Gastroesophageal sphincter (tissue), 4 donors: ENCODE results near the gene CRYL1. TPM values are rescaled to one million over a fixed set of nuclear protein-coding genes. Genes with fewer than 3 reads are reported as not detected.

Experiments used
- ATAC-seq: fragments of 150-250 bp; one replicate; pipeline ENCODE4 v1.9.1; 2016; ENCODE audit warnings: mild to moderate bottlenecking, moderate library complexity
- H3K27ac ChIP-seq, 4 donors: fragments of 200-600 bp; sonication (generic) in 3 of 4; 1 replicate in 3 of 4; 2 replicates in 1 of 4; pipeline ENCODE4 v1.5.1; 2016 to 2019
- H3K27me3 ChIP-seq: fragments of 200-600 bp; sonication (generic); one replicate; pipeline ENCODE4 v1.5.1; 2019
- H3K36me3 ChIP-seq, 2 donors: fragments of 200-600 bp; sonication (generic); one replicate each; pipeline ENCODE4 v1.5.1; 2019; ENCODE audit warnings: control low read depth in 1 of 2
- H3K4me1 ChIP-seq, 3 donors: fragments of 200-600 bp; sonication (generic); 1 replicate in 2 of 3; 2 replicates in 1 of 3; pipeline ENCODE4 v1.5.1; 2016 to 2019; ENCODE audit warnings: control low read depth in 2 of 3
- H3K4me3 ChIP-seq, 2 donors: fragments of 200-600 bp; sonication (generic); one replicate each; pipeline ENCODE4 v1.5.1; 2019; ENCODE audit warnings: mild to moderate bottlenecking in 1 of 2, moderate library complexity in 1 of 2
- H3K9me3 ChIP-seq, 3 donors: fragments of 200-600 bp; sonication (generic); one replicate each; pipeline ENCODE4 v1.5.1; 2017 to 2019; ENCODE audit warnings: control low read depth in 2 of 3
- CTCF ChIP-seq, 4 experiments: fragments of 200-600 bp in 2 of 4; fragments of 450-650 bp in 2 of 4; sonication (generic) in 1 of 4; IDR thresholded peaks; one replicate each; pipeline ENCODE4 v1.5.1; 2017 to 2019; ENCODE audit warnings: antibody characterized with exemption in 4 of 4, mild to moderate bottlenecking in 2 of 4, moderate library complexity in 2 of 4
- EP300 ChIP-seq: sonication (generic); formaldehyde crosslinking; IDR thresholded peaks from one replicate; pipeline ENCODE4 v1.6.1; 2017; ENCODE audit warnings: antibody characterized with exemption, mild to moderate bottlenecking
- POLR2A ChIP-seq, 2 donors: fragments of 450-650 bp; IDR thresholded peaks; one replicate each; pipeline ENCODE4 v1.6.1; 2017; ENCODE audit warnings: antibody characterized with exemption in 2 of 2, mild to moderate bottlenecking in 2 of 2, moderate library complexity in 1 of 2
- POLR2AphosphoS5 ChIP-seq: sonication (generic); formaldehyde crosslinking; IDR thresholded peaks from one replicate; pipeline ENCODE4 v1.6.1; 2017; ENCODE audit warnings: antibody characterized with exemption
- WGBS, 2 donors: methylation state at CpG; one replicate each; pipeline ENCODE4 v1.1.5; 2018; ENCODE audit warnings: low coverage in 1 of 2; 5-methylcytosine and 5-hydroxymethylcytosine counted together
- total RNA-seq, 4 donors: library from RNA; depleted of rRNA; stranded (reverse); fragments of >200 nt; gene quantifications; one replicate each; pipeline ENCODE4 v1.1.0, GENCODE V29; 2016

CRYL1 gene
- total RNA-seq, 4 donors from 2014 or later = 45.9 to 55.9 (median 47.0) TPM

- WGBS, 2 donors = 75 to 87% methylated on average over 2 to 9 of the region's 15 CpGs
- no peak for TF ChIP-seq POLR2A (IDR thresholded peaks at IDR 0.05)
- TF ChIP-seq CTCF (IDR thresholded peaks at IDR 0.05) = no peak
- TF ChIP-seq POLR2AphosphoS5 = no peak
- TF ChIP-seq EP300 = no peak
- H3K27ac ChIP-seq = no peak overlapping the region
- peaks cover 0 to 71% of the 10 kb centered on the region in 2 donors for H3K36me3 ChIP-seq
- no peaks in the 10 kb centered on the region for H3K4me1 ChIP-seq
- no peak overlapping the region for H3K4me3 ChIP-seq
- H3K9me3 ChIP-seq = no peaks in the 10 kb centered on the region
- ATAC-seq = no peak
- H3K27me3 ChIP-seq = no peaks in the 10 kb centered on the region
Observed at GRCh38 chr13:20431687-20432384, 93.8 kb downstream of the CRYL1 start.

- no peaks in the 10 kb centered on the region for H3K9me3 ChIP-seq
- H3K27me3 ChIP-seq = no peaks in the 10 kb centered on the region
- no peaks in the 10 kb centered on the region for H3K4me1 ChIP-seq
- peaks cover 0 to 70% of the 10 kb centered on the region in 2 donors for H3K36me3 ChIP-seq
- H3K27ac ChIP-seq = no peak overlapping the region
- no peak for ATAC-seq
- no peak overlapping the region for H3K4me3 ChIP-seq
- 90 to 95% methylated on average over 2 to 6 of the region's 16 CpGs for WGBS, 2 donors
- no peak for TF ChIP-seq POLR2A (IDR thresholded peaks at IDR 0.05)
- no peak for TF ChIP-seq EP300
- TF ChIP-seq POLR2AphosphoS5 = no peak
- no peak for TF ChIP-seq CTCF (IDR thresholded peaks at IDR 0.05)
Observed at GRCh38 chr13:20431080-20431479, 94.6 kb downstream of the CRYL1 start.

DNA sequence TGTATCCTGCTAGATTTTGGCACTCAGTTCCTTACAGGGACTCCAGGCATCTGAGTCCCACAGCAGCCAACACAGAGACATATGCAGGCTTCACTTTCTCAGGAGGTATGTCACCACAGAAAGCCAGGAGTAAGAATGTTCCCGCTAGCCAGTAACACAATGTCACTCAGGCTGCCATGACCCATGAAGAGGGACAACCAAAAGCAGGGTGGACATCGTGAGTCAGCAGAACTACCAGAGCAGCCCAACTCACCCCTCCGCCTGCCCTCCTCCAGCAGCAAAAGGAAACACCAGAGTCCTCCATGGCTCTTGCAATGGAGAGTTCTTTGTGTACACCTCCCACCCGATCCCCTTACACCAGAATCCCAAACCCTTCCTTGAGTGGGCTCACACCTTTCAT, 95.4 kb downstream of the CRYL1 start:
- no peak overlapping the region for H3K4me3 ChIP-seq
- peaks cover 0 to 70% of the 10 kb centered on the region in 2 donors for H3K36me3 ChIP-seq
- H3K27ac ChIP-seq = no peak overlapping the region
- no peak for ATAC-seq
- H3K27me3 ChIP-seq = no peaks in the 10 kb centered on the region
- H3K9me3 ChIP-seq = no peaks in the 10 kb centered on the region
- TF ChIP-seq POLR2AphosphoS5 = no peak
- no peaks in the 10 kb centered on the region for H3K4me1 ChIP-seq
- WGBS, 2 donors = 80% methylated on average over 1 of the region's 4 CpGs; no CpG with 5 or more reads in 1 of the 2 donors

DNA sequence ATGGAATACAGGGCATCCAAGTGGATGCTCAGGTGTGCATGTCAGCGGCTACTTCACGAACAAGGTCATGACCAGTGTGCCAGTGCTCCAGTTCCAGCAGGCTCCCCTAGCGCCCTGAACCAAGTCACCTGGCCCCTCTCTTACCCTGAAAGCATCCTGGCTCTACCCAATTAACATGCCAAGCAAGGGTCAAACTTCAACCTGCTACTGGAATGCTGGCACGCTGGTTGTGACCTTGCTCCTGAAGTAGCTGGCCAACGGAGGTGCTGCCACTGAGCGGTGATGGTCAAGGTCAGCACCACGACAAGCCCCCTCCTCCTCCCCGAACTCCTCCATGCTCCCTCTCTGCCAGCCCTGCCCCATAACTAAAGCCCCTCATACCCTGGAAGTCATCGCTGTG, 96.0 kb downstream of the CRYL1 start:
- no peak overlapping the region for H3K27ac ChIP-seq
- 96 to 100% methylated on average over 2 to 4 of the region's 9 CpGs for WGBS, 2 donors
- no peaks in the 10 kb centered on the region for H3K27me3 ChIP-seq
- H3K9me3 ChIP-seq = no peaks in the 10 kb centered on the region
- no peaks in the 10 kb centered on the region for H3K4me1 ChIP-seq
- no peak for TF ChIP-seq EP300
- TF ChIP-seq CTCF (IDR thresholded peaks at IDR 0.05) = no peak
- no peak for TF ChIP-seq POLR2A (IDR thresholded peaks at IDR 0.05)
- no peak for TF ChIP-seq POLR2AphosphoS5
- no peak overlapping the region for H3K4me3 ChIP-seq
- no peak for ATAC-seq
- H3K36me3 ChIP-seq = peaks cover 0 to 75% of the 10 kb centered on the region in 2 donors

DNA sequence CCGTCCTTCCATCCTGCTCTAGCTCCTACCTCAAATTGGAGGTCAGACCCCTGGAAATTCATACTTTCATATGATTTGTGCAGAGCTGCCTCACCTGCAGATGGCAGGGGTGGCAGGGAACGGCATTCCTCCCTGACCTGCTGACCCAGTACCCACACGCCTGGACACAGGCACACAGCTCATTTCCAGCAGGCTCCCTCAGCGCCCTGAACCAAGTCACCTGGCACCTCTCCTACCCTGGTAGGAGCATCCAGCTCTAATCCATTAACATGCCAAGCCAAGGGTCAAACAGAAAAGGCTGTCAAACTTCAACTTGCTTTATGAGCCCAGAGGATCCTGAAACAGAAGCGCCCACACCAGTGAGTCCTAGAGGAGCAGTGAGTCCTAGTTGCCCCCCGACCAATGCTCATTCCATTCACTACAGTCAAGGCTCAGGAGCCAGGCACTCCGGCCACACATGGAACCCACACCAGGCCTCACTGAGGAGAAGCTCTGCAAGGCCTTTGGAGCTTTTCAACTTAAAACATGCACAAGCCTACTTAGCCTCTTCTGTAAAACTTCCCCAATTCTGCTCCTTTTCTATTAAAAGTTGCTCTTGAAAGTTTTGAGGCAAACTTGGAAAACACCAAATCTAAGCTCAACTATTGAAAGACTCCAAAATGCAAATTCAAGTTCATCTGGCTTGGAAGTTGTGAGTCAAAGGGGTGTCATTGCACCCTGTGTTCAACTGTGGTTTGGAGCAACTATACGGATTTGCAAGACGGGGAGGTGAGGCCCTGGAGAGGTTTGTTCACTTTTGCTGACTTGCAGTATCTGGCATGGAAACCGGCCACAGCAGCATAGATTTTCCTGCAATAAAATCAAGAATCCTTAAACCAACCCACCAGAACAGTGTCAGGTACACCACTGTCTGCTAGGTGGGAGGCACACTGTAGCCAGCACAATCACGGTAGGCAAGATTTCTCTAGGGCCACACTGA, 96.7 kb downstream of the CRYL1 start:
- ATAC-seq = no peak
- no peak for TF ChIP-seq CTCF (IDR thresholded peaks at IDR 0.05)
- TF ChIP-seq POLR2AphosphoS5 = no peak
- TF ChIP-seq EP300 = no peak
- Histone ChIP-seq H3K4me3 (no peak overlapping the region), H3K9me3 (no peaks in the 10 kb centered on the region), H3K27me3 (no peaks in the 10 kb centered on the region), H3K4me1 (no peaks in the 10 kb centered on the region), H3K36me3 (peaks cover 0 to 82% of the 10 kb centered on the region in 2 donors), H3K27ac (no peak overlapping the region)
- WGBS, 2 donors = 95 to 100% methylated on average over 1 to 7 of the region's 11 CpGs
